GM12891 (cell line): Measurements from ENCODE around the gene POLD2.

Source experiments
- PAX5 ChIP-seq: IDR thresholded peaks from 2 replicates; pipeline ENCODE4 v1.6.1; 2011; ENCODE audit warnings: low read length, moderate library complexity, mild to moderate bottlenecking; ENCODE audit not compliant: insufficient read depth, severe bottlenecking
- POLR2A ChIP-seq: IDR thresholded peaks from 2 replicates; pipeline ENCODE4 v1.6.1; 2011; ENCODE audit warnings: low read depth, low read length, control low read depth
- POLR2AphosphoS5 ChIP-seq: IDR thresholded peaks from 2 replicates; pipeline ENCODE4 v1.6.1; 2011; ENCODE audit warnings: low read depth, low read length, control low read depth
- POU2F2 ChIP-seq: IDR thresholded peaks from 2 replicates; pipeline ENCODE4 v1.6.1; 2011; ENCODE audit warnings: low read depth, mild to moderate bottlenecking, control low read depth, low read length, moderate library complexity
- SPI1 ChIP-seq: IDR thresholded peaks from 2 replicates; pipeline ENCODE4 v1.6.1; 2011; ENCODE audit warnings: low read depth, low read length, control low read depth
- TAF1 ChIP-seq: IDR thresholded peaks from 2 replicates; pipeline ENCODE4 v1.6.1; 2011; ENCODE audit warnings: low read depth, low read length, control low read depth

GRCh38 chr7:44144426-44144967, 21.1 kb upstream of the POLD2 start:
- no peak for TF ChIP-seq POLR2A
- no peak for TF ChIP-seq TAF1
- no peak for TF ChIP-seq POLR2AphosphoS5
- no peak for TF ChIP-seq POU2F2
- TF ChIP-seq PAX5, result no peak
- no peak for TF ChIP-seq SPI1
